ENCODE measurements around the gene DGUOK.

DNA sequence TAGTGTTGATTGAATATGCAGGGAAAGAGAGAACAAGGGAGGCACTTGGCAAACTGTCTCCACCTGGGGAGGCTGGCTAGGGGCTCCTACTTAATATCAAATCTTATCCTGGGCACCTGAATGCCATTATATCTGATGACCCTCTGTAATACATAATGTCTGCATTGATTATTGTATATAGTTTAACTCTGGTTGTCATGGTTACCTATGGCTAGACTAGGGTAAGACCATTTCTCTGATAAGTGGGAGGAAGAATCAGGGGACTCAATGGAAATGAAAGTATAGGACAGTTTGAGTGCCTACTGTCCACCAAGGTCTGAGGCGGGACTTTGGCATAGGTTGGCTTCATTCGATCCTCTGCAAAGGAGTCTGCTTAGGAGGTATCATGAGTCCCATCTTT is 50.8 kb downstream of the DGUOK start:
- TF ChIP-seq POLR2AphosphoS5 (IDR thresholded peaks at IDR 0.05), result no peak
- no peak for TF ChIP-seq POLR2A (IDR thresholded peaks at IDR 0.05)
- TF ChIP-seq, protein P1, sequence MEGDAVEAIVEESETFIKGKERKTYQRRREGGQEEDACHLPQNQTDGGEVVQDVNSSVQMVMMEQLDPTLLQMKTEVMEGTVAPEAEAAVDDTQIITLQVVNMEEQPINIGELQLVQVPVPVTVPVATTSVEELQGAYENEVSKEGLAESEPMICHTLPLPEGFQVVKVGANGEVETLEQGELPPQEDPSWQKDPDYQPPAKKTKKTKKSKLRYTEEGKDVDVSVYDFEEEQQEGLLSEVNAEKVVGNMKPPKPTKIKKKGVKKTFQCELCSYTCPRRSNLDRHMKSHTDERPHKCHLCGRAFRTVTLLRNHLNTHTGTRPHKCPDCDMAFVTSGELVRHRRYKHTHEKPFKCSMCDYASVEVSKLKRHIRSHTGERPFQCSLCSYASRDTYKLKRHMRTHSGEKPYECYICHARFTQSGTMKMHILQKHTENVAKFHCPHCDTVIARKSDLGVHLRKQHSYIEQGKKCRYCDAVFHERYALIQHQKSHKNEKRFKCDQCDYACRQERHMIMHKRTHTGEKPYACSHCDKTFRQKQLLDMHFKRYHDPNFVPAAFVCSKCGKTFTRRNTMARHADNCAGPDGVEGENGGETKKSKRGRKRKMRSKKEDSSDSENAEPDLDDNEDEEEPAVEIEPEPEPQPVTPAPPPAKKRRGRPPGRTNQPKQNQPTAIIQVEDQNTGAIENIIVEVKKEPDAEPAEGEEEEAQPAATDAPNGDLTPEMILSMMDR (IDR thresholded peaks at IDR 0.05), result no peak
